ENCODE measurements around the gene FAM163B.

The FAM163B gene

GRCh38 chr9:133556354-133556753 lies 52.8 kb downstream of the FAM163B start:
- no peak for DNase-seq (ENCODE audit: insufficient read length, low spot score)
- no peak for TF ChIP-seq CTCF (IDR thresholded peaks at IDR 0.05; ENCODE audit: insufficient read depth, missing control alignments)
- FAIRE-seq = no peak

- no peak for TF ChIP-seq CTCF (IDR thresholded peaks at IDR 0.05; ENCODE audit: insufficient read depth, missing control alignments)
- DNase-seq (ENCODE audit: insufficient read length, low spot score) (no peak), FAIRE-seq (no peak)
Measured at GRCh38 chr9:133554729-133555128, 54.5 kb downstream of the FAM163B start.

GRCh38 chr9:133553973-133554713 lies 55.0 kb downstream of the FAM163B start:
- no peak for DNase-seq (ENCODE audit: insufficient read length, low spot score)
- TF ChIP-seq CTCF (IDR thresholded peaks at IDR 0.05; ENCODE audit: insufficient read depth, missing control alignments) = no peak
- no peak for FAIRE-seq

GRCh38 chr9:133553123-133553522 lies 56.1 kb downstream of the FAM163B start:
- no peak for TF ChIP-seq CTCF (IDR thresholded peaks at IDR 0.05; ENCODE audit: insufficient read depth, missing control alignments)
- FAIRE-seq (no peak), DNase-seq (ENCODE audit: insufficient read length, low spot score) (no peak)

- TF ChIP-seq CTCF (IDR thresholded peaks at IDR 0.05; ENCODE audit: insufficient read depth, missing control alignments) = no peak
- FAIRE-seq (no peak), DNase-seq (ENCODE audit: insufficient read length, low spot score) (no peak)
Measured at GRCh38 chr9:133552236-133552635, 57.0 kb downstream of the FAM163B start.

- TF ChIP-seq CTCF (IDR thresholded peaks at IDR 0.05; ENCODE audit: insufficient read depth, missing control alignments) = no peak
- FAIRE-seq (no peak), DNase-seq (ENCODE audit: insufficient read length, low spot score) (no peak)
Measured at GRCh38 chr9:133551446-133551845, 57.7 kb downstream of the FAM163B start.

- FAIRE-seq = no peak
Measured at GRCh38 chr9:133547116-133547515, 62.1 kb downstream of the FAM163B start.

More at GRCh38 chr9:133547116-133547515, 62.1 kb downstream of the FAM163B start:
- DNase-seq (ENCODE audit: insufficient read length, low spot score) = no peak
- TF ChIP-seq CTCF (IDR thresholded peaks at IDR 0.05; ENCODE audit: insufficient read depth, missing control alignments) = no peak

All from D721Med (cell line).